ENCODE results near the gene PGM2. TPM values are rescaled to one million over a fixed set of nuclear protein-coding genes. Genes with fewer than 3 reads are reported as not detected.
A peak's percentile ranks its signal among the peaks of the same experiment; 100 is the strongest.

Gene PGM2
- total RNA-seq, 1 donor: 20.3 TPM

DNA sequence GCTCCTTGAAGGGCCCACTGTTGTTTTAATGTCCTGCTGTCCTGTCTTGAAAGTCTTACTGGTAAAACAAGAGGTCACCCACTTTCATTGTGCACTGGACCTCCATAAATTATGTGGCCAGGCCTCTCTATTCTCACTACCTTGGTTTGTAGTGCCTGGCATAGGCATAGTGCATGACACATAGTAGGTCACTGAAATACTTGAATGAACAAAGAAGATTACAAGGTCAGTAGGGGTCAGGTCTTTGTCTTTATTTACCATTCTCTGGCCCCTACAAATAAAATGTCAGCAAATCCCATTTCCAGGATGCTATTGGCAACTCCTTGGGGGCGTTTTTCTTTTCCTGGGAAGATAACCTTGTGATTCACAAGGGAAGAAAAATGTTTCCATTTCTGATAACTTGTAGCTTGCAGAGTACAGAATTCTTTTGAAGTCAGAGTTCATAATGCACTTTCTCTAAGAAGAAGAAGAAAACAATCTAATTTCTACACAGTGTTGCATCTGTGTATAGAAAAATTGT is 1.4 kb downstream of the PGM2 start:
- peak overlapping the region; percentile 82 for H3K27ac ChIP-seq (ENCODE audit: low read depth, low read length)
- peaks cover 16% of the 10 kb centered on the region for H3K4me1 ChIP-seq (ENCODE audit: insufficient read depth, low read length)
- peaks cover 32% of the 10 kb centered on the region for H3K79me2 ChIP-seq (ENCODE audit: insufficient read depth, low read length)
- no peak for DNase-seq (ENCODE audit: insufficient read length, low spot score, missing footprints)
- TF ChIP-seq, protein P1, sequence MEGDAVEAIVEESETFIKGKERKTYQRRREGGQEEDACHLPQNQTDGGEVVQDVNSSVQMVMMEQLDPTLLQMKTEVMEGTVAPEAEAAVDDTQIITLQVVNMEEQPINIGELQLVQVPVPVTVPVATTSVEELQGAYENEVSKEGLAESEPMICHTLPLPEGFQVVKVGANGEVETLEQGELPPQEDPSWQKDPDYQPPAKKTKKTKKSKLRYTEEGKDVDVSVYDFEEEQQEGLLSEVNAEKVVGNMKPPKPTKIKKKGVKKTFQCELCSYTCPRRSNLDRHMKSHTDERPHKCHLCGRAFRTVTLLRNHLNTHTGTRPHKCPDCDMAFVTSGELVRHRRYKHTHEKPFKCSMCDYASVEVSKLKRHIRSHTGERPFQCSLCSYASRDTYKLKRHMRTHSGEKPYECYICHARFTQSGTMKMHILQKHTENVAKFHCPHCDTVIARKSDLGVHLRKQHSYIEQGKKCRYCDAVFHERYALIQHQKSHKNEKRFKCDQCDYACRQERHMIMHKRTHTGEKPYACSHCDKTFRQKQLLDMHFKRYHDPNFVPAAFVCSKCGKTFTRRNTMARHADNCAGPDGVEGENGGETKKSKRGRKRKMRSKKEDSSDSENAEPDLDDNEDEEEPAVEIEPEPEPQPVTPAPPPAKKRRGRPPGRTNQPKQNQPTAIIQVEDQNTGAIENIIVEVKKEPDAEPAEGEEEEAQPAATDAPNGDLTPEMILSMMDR (IDR thresholded peaks at IDR 0.05; ENCODE audit: extremely low read depth, low read depth, low read length): no peak
- H3K36me3 ChIP-seq (ENCODE audit: insufficient read depth, low read length): peaks cover 26% of the 10 kb centered on the region
- H3K4me2 ChIP-seq (ENCODE audit: insufficient read depth, low read length): peak overlapping the region; percentile 99
- no peaks in the 10 kb centered on the region for H4K20me1 ChIP-seq (ENCODE audit: insufficient read depth, low read length)
- H2AFZ ChIP-seq (ENCODE audit: low read length): no peak overlapping the region
- peak overlapping the region; percentile 92 for H3K4me3 ChIP-seq (ENCODE audit: insufficient read depth, low read length)
- H3K9me3 ChIP-seq (ENCODE audit: low read depth, low read length): no peaks in the 10 kb centered on the region
- no peaks in the 10 kb centered on the region for H3K27me3 ChIP-seq (ENCODE audit: insufficient read depth, low read length)

DNA sequence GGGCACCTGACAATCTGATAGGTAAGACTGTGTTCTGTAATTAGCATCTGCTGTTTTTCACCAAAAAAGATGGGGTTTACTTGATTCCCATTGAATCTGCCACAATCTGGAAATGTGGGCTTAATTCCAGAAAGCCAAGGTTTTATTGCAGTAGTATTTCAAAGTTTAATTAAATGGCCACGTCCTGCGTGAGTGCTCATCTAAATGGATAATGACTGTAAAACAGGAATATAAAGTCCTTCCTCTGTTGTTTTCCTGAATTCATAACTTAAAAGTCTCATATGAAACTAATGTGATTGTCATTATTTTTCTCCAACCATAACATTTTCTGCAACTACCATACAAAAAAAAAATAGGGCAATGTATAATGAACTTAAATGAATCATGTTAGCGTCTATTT is 2.4 kb downstream of the PGM2 start:
- H3K4me2 ChIP-seq (ENCODE audit: insufficient read depth, low read length): no peak overlapping the region
- no peak overlapping the region for H3K27ac ChIP-seq (ENCODE audit: low read depth, low read length)
- H3K36me3 ChIP-seq (ENCODE audit: insufficient read depth, low read length): peaks cover 36% of the 10 kb centered on the region
- no peaks in the 10 kb centered on the region for H3K9me3 ChIP-seq (ENCODE audit: low read depth, low read length)
- no peaks in the 10 kb centered on the region for H4K20me1 ChIP-seq (ENCODE audit: insufficient read depth, low read length)
- H3K79me2 ChIP-seq (ENCODE audit: insufficient read depth, low read length): peaks cover 32% of the 10 kb centered on the region
- peaks cover 16% of the 10 kb centered on the region for H3K4me1 ChIP-seq (ENCODE audit: insufficient read depth, low read length)
- no peak overlapping the region for H3K4me3 ChIP-seq (ENCODE audit: insufficient read depth, low read length)
- DNase-seq (ENCODE audit: insufficient read length, low spot score, missing footprints): no peak
- no peak overlapping the region for H2AFZ ChIP-seq (ENCODE audit: low read length)
- no peaks in the 10 kb centered on the region for H3K27me3 ChIP-seq (ENCODE audit: insufficient read depth, low read length)
- TF ChIP-seq, protein P1 (IDR thresholded peaks at IDR 0.05; ENCODE audit: extremely low read depth, low read depth, low read length): no peak

DNA sequence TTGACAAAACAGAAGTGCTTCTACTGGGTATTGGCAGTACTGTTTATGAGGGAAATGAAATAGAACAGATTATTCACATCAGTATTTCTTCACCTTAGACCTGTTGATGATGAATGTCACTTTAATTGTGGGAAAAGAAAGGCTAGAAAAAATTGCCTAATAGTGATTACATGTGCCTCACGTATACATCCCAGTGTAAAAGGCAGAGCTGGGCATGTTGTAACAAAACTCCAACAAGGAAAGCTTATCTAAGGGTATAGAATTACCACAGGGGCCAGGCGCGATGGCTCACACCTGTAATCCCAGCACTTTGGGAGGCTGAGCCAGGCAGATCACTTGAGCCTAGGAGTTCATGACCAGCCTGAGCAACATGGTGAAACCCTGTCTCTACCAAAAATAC is 4.2 kb downstream of the PGM2 start:
- Histone ChIP-seq H3K4me2 (ENCODE audit: insufficient read depth, low read length) (no peak overlapping the region), H3K36me3 (ENCODE audit: insufficient read depth, low read length) (peaks cover 51% of the 10 kb centered on the region), H3K27me3 (ENCODE audit: insufficient read depth, low read length) (no peaks in the 10 kb centered on the region), H3K4me3 (ENCODE audit: insufficient read depth, low read length) (no peak overlapping the region), H3K9me3 (ENCODE audit: low read depth, low read length) (no peaks in the 10 kb centered on the region), H3K4me1 (ENCODE audit: insufficient read depth, low read length) (peaks cover 12% of the 10 kb centered on the region), H2AFZ (ENCODE audit: low read length) (no peak overlapping the region), H3K79me2 (ENCODE audit: insufficient read depth, low read length) (peaks cover 32% of the 10 kb centered on the region), H4K20me1 (ENCODE audit: insufficient read depth, low read length) (no peaks in the 10 kb centered on the region), H3K27ac (ENCODE audit: low read depth, low read length) (no peak overlapping the region)
- no peak for DNase-seq (ENCODE audit: insufficient read length, low spot score, missing footprints)
- TF ChIP-seq, protein P1 (IDR thresholded peaks at IDR 0.05; ENCODE audit: extremely low read depth, low read depth, low read length): no peak

DNA sequence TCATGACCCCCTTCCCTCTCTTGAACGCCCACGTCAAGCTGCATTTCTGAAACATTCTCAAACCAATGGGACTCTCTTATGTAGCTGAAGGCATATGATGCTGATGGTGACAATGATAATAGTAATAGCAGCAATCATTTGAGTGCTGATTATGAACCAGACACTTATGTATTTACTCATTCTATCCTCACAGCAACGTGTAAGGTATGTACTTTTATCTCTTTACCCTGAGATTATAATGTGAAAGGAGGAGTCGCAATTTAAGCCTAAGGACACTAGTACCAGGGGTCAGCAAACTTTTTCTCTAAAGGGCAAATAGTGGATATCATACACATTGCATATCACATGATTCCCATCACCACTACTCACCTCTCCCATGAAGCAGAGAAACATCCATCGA is 8.5 kb downstream of the PGM2 start:
- Histone ChIP-seq H3K36me3 (ENCODE audit: insufficient read depth, low read length) (peaks cover 69% of the 10 kb centered on the region), H3K4me2 (ENCODE audit: insufficient read depth, low read length) (no peak overlapping the region), H3K9me3 (ENCODE audit: low read depth, low read length) (no peaks in the 10 kb centered on the region), H4K20me1 (ENCODE audit: insufficient read depth, low read length) (no peaks in the 10 kb centered on the region), H3K27me3 (ENCODE audit: insufficient read depth, low read length) (no peaks in the 10 kb centered on the region), H3K4me1 (ENCODE audit: insufficient read depth, low read length) (peaks cover 15% of the 10 kb centered on the region), H2AFZ (ENCODE audit: low read length) (no peak overlapping the region), H3K79me2 (ENCODE audit: insufficient read depth, low read length) (peaks cover 9% of the 10 kb centered on the region), H3K27ac (ENCODE audit: low read depth, low read length) (no peak overlapping the region), H3K4me3 (ENCODE audit: insufficient read depth, low read length) (no peak overlapping the region)
- no peak for DNase-seq (ENCODE audit: insufficient read length, low spot score, missing footprints)
- TF ChIP-seq, protein P1 (IDR thresholded peaks at IDR 0.05; ENCODE audit: extremely low read depth, low read depth, low read length): no peak
